Vagina (tissue), 2 donors: Measurements from ENCODE around the gene KRTAP10-7.

Source experiments
- POLR2AphosphoS5 ChIP-seq, 2 donors: sonication (generic); formaldehyde crosslinking; IDR thresholded peaks; one replicate each; pipeline ENCODE4 v1.9.0; 2017; ENCODE audit warnings: antibody characterized with exemption in 2 of 2, mild to moderate bottlenecking in 2 of 2, low read depth in 1 of 2; ENCODE audit not compliant: insufficient read depth in 1 of 2
- TF ChIP-seq, protein P1 (sequence below), 3 experiments: fragments of 450-650 bp in 2 of 3; fragments of 200-600 bp in 1 of 3; sonication (generic) in 1 of 3; IDR thresholded peaks; one replicate each; pipeline ENCODE4 v1.5.1; 2017 to 2019; ENCODE audit warnings: antibody characterized with exemption in 3 of 3, mild to moderate bottlenecking in 2 of 3, moderate library complexity in 2 of 3

DNA sequence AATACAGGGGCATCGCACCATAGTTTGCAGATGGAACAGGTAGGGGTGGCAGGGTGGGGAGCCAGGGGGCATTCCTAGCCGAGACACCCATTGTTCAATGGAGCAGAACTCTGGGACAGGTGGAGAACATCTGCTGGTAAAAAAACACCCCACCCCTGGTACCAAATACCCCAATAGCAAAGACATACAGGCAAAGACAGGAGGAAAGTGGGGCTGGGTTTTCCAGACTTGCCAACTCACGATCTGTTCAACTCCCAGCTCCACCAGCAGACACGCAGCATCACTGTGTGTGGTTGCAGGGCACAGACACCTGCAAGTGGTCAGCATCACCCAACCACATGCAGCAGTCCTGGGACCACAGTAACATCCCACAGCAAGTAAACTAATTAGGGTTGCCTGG is 11.2 kb downstream of the KRTAP10-7 start:
- TF ChIP-seq, protein P1, sequence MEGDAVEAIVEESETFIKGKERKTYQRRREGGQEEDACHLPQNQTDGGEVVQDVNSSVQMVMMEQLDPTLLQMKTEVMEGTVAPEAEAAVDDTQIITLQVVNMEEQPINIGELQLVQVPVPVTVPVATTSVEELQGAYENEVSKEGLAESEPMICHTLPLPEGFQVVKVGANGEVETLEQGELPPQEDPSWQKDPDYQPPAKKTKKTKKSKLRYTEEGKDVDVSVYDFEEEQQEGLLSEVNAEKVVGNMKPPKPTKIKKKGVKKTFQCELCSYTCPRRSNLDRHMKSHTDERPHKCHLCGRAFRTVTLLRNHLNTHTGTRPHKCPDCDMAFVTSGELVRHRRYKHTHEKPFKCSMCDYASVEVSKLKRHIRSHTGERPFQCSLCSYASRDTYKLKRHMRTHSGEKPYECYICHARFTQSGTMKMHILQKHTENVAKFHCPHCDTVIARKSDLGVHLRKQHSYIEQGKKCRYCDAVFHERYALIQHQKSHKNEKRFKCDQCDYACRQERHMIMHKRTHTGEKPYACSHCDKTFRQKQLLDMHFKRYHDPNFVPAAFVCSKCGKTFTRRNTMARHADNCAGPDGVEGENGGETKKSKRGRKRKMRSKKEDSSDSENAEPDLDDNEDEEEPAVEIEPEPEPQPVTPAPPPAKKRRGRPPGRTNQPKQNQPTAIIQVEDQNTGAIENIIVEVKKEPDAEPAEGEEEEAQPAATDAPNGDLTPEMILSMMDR (IDR thresholded peaks at IDR 0.05) = no peak
- TF ChIP-seq POLR2AphosphoS5 (IDR thresholded peaks at IDR 0.05; ENCODE audit: insufficient read depth in 1 of 2, low read depth in 1 of 2) = no peak
